K562 (cell line): ENCODE data around the gene ZBTB9. TPM values are rescaled to one million over a fixed set of nuclear protein-coding genes. Genes with fewer than 3 reads are reported as not detected.

Source experiments
- CHD7 ChIP-seq: fragments of 200-600 bp; sonication (generic); IDR thresholded peaks from one replicate; pipeline ENCODE4 v1.6.1; 2012; ENCODE audit warnings: mild to moderate bottlenecking, low read depth, low read length, inconsistent platforms
- ETV5 ChIP-seq: sonication (generic); formaldehyde crosslinking; IDR thresholded peaks from 2 replicates; pipeline ENCODE4 v1.4.0; 2020; ENCODE audit warnings: low read depth, mild to moderate bottlenecking, missing genetic modification reagents
- FOXJ3 ChIP-seq: sonication (generic); formaldehyde crosslinking; IDR thresholded peaks from 2 replicates; pipeline ENCODE4 v1.4.0; 2020; ENCODE audit warnings: mild to moderate bottlenecking, missing genetic modification reagents
- FUS ChIP-seq: fragments of 200-400 bp; formaldehyde crosslinking; optimal IDR thresholded peaks from 2 replicates; pipeline ENCODE3; 2017; ENCODE audit warnings: low read depth, low read length
- GATA2 ChIP-seq: sonication (generic); formaldehyde crosslinking; IDR thresholded peaks from 2 replicates; pipeline ENCODE4 v1.4.0; 2020; ENCODE audit warnings: mild to moderate bottlenecking, missing genetic modification reagents
- MAZ ChIP-seq, 2 experiments: fragments of 450-650 bp in 1 of 2; sonication (generic) in 1 of 2; formaldehyde crosslinking; IDR thresholded peaks in 1 of 2; conservative IDR thresholded peaks in 1 of 2; 2 replicates each; pipeline versions ENCODE4 v1.4.0 to v1.5.0; 2020; ENCODE audit warnings: mild to moderate bottlenecking in 1 of 2, missing genetic modification reagents in 1 of 2
- NR2C1 ChIP-seq, 2 experiments: fragments of 450-650 bp; IDR thresholded peaks; 2 replicates each; pipeline ENCODE4 v1.6.1; 2017; ENCODE audit warnings: mild to moderate bottlenecking in 2 of 2, antibody characterized with exemption in 1 of 2, inconsistent platforms in 1 of 2, missing compliant biosample characterization in 1 of 2, missing genetic modification characterization in 1 of 2
- SRSF7 ChIP-seq: fragments of 200-400 bp; formaldehyde crosslinking; optimal IDR thresholded peaks from 2 replicates; pipeline ENCODE3; 2017; ENCODE audit warnings: mild to moderate bottlenecking, low read depth, low read length
- TOE1 ChIP-seq, 2 experiments: fragments of 450-650 bp in 1 of 2; sonication (generic) in 1 of 2; formaldehyde crosslinking in 1 of 2; IDR thresholded peaks; 2 replicates each; pipeline versions ENCODE4 v1.7.1 to v1.8.0; 2016 to 2022; ENCODE audit warnings: borderline replicate concordance in 2 of 2, mild to moderate bottlenecking in 2 of 2, antibody characterized with exemption in 1 of 2, inconsistent platforms in 1 of 2, low read depth in 1 of 2, missing genetic modification reagents in 1 of 2, moderate library complexity in 1 of 2
- ZBTB7A ChIP-seq: IDR thresholded peaks from 2 replicates; pipeline ENCODE4 v1.6.1; 2011; ENCODE audit warnings: low read depth, mild to moderate bottlenecking, low read length, moderate library complexity, borderline replicate concordance; ENCODE audit not compliant: control insufficient read depth
- polyA plus RNA-seq, 8 experiments: library from polyadenylated mRNA; depleted of rRNA in 4 of 8; stranded (reverse) in 5 of 8; unstranded in 3 of 8; fragments of >200 nt; fragmentation: Nextera tagmentation in 2 of 8; fragmentation: Illumina TruSeq in 1 of 8; extraction: Ambion mirVana in 2 of 8; extraction: Trizol in 1 of 8; gene quantifications; 2 replicates each; pipeline versions ENCODE4 v1.2.1 to v1.2.3, GENCODE V29; 2011 to 2014; ENCODE audit warnings: inconsistent platforms in 1 of 8, missing spikeins in 1 of 8
- total RNA-seq, 7 experiments: library from RNA; depleted of rRNA in 6 of 7; stranded (reverse); fragments of >200 nt in 6 of 7; fragmentation: Illumina TruSeq in 2 of 7; extraction: Trizol in 2 of 7; gene quantifications; 2 replicates each; pipeline versions ENCODE4 v1.2.1 to v1.2.3, GENCODE V29; 2011 to 2021; ENCODE audit warnings: low replicate concordance in 1 of 7
- TF ChIP-seq, protein P1 (sequence below), 2 experiments: fragments of 450-650 bp in 1 of 2; sonication (generic) in 1 of 2; formaldehyde crosslinking; conservative IDR thresholded peaks; 2 replicates each; pipeline versions ENCODE4 v1.4.0 to v1.8.1; 2020 to 2022; ENCODE audit warnings: mild to moderate bottlenecking in 1 of 2, missing genetic modification reagents in 1 of 2

The ZBTB9 gene
- total and polyA plus RNA-seq, 9 of the 15 experiments (the other 6 are each of a cell fraction or from before 2014, with no cell fraction given), result 1.9 to 19.5 (median 10.4) TPM

DNA sequence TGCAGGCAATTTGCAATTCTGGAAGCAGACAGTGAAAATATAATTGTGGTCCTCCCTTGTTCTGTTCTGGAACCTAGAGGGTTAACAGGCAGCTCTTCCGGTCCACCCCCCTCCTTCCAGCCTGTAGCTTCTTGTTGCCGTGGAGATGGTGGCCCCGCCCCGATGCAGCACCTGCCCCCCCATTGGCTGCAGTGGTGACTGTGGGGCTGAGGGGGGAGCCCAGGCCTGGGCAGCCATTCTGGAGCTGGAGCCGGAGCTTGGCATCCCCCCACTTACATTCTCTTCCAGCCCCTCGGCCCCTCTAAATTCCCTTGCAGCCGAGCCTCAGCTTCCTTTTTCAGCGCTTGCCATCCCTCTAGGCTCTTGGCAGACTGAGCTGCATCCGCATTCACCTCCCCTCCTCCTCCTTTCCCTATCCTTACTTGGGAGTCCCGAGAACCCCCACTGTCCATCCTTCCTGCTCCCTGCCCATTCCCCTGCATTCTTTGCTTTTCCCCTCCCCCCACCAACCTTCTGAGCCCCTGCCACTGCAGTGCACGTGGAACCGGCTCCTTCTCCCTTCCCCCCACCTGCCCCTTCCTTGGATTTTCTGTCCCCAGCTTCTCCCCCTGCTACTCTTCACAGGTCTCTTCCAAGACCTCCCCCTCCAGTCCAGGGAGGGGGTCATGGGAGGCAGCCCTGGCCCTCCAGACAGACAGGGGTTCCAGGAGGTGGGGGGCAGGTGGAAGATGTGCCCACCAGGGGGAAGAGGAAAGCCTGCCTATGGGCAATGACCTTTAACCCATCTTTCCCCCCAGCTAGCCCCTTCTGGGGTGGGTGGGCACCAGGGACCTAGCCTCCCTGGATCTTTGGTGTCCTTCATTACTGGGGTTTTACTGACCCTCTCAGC lies 23.1 kb upstream of the ZBTB9 start (continued):
- TF ChIP-seq ZBTB7A (peak; percentile 38; the same call in 1 of the 2 replicates), GATA2 (CRISPR knock-in tag) (no peak), TOE1 (IDR thresholded peaks at IDR 0.05; ENCODE audit: borderline replicate concordance) (peak; percentile 59; the same call in 1 of the 2 replicates), TOE1 (CRISPR knock-in tag; IDR thresholded peaks at IDR 0.05; ENCODE audit: borderline replicate concordance, low read depth) (no peak), ETV5 (CRISPR knock-in tag) (peak; percentile 94), CHD7 (no peak), FOXJ3 (CRISPR knock-in tag) (peak; percentile 72), MAZ (CRISPR knock-in tag; conservative IDR thresholded peaks at IDR 0.05 in 1 of 2, IDR thresholded peaks at IDR 0.05 in 1 of 2) (0 out of 4 replicates have a peak, but pooled peaks of 1 of the 2 experiments have one; percentile 41), FUS (no peak), SRSF7 (no peak), NR2C1 (IDR thresholded peaks at IDR 0.05) (peak; percentile 23; the same call in 1 of the 2 replicates), NR2C1 (tag; IDR thresholded peaks at IDR 0.05) (no peak)
- TF ChIP-seq, protein P1, sequence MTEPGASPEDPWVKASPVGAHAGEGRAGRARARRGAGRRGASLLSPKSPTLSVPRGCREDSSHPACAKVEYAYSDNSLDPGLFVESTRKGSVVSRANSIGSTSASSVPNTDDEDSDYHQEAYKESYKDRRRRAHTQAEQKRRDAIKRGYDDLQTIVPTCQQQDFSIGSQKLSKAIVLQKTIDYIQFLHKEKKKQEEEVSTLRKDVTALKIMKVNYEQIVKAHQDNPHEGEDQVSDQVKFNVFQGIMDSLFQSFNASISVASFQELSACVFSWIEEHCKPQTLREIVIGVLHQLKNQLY (CRISPR knock-in tag; conservative IDR thresholded peaks at IDR 0.05), result no peak
